ENCODE data around the gene GNAI1.

GNAI1 gene

GRCh38 chr7:80183351-80183750 lies 48.7 kb downstream of the GNAI1 start:
- no peak for TF ChIP-seq CTCF (IDR thresholded peaks at IDR 0.05; ENCODE audit: insufficient read depth, low read length, missing control alignments)
- H3K4me3 ChIP-seq (ENCODE audit: low read depth, low read length), result no peak overlapping the region
- no peak for DNase-seq (ENCODE audit: low read depth, low spot score)
- ChIA-PET CTCF (no interaction called here), POLR2A (no interaction called here)

GRCh38 chr7:80183900-80184685 lies 49.5 kb downstream of the GNAI1 start:
- no peak overlapping the region for H3K4me3 ChIP-seq (ENCODE audit: low read depth, low read length)
- ChIA-PET CTCF (interaction anchor here (1.0 kb wide), 1 partner anchor 12 kb away, joined by 3 read pairs; no protein-coding TSS in a partner anchor), POLR2A (no interaction called here)
- no peak for TF ChIP-seq CTCF (IDR thresholded peaks at IDR 0.05; ENCODE audit: insufficient read depth, low read length, missing control alignments)
- DNase-seq (ENCODE audit: low read depth, low spot score), result no peak

- no peak overlapping the region for H3K4me3 ChIP-seq (ENCODE audit: low read depth, low read length)
- ChIA-PET POLR2A (no interaction called here), CTCF (interaction anchor here (1.0 kb wide), 1 partner anchor 11 kb away, joined by 3 read pairs; no protein-coding TSS in a partner anchor)
- DNase-seq (ENCODE audit: low read depth, low spot score), result no peak
- no peak for TF ChIP-seq CTCF (IDR thresholded peaks at IDR 0.05; ENCODE audit: insufficient read depth, low read length, missing control alignments)
Observed at GRCh38 chr7:80184693-80185092, 50.1 kb downstream of the GNAI1 start.

GRCh38 chr7:80185571-80185970 lies 50.9 kb downstream of the GNAI1 start:
- no peak for TF ChIP-seq CTCF (IDR thresholded peaks at IDR 0.05; ENCODE audit: insufficient read depth, low read length, missing control alignments)
- CTCF ChIA-PET, result no interaction called here
- H3K4me3 ChIP-seq (ENCODE audit: low read depth, low read length), result no peak overlapping the region
- POLR2A ChIA-PET, result no interaction called here
- DNase-seq (ENCODE audit: low read depth, low spot score), result no peak

- ChIA-PET POLR2A (no interaction called here), CTCF (interaction anchor here (0.6 kb wide), 1 partner anchor 1716 kb away, joined by 3 read pairs; no protein-coding TSS in a partner anchor)
- no peak for DNase-seq (ENCODE audit: low read depth, low spot score)
- no peak for TF ChIP-seq CTCF (IDR thresholded peaks at IDR 0.05; ENCODE audit: insufficient read depth, low read length, missing control alignments)
- H3K4me3 ChIP-seq (ENCODE audit: low read depth, low read length), result no peak overlapping the region
Observed at GRCh38 chr7:80186721-80187120, 52.1 kb downstream of the GNAI1 start.

- POLR2A ChIA-PET, result no interaction called here
- CTCF ChIA-PET, result interaction anchor here (1.7 kb wide), 1 partner anchor 91 kb away, joined by 4 read pairs; no protein-coding TSS in a partner anchor
- DNase-seq (ENCODE audit: low read depth, low spot score), result no peak
- no peak for TF ChIP-seq CTCF (IDR thresholded peaks at IDR 0.05; ENCODE audit: insufficient read depth, low read length, missing control alignments)
- H3K4me3 ChIP-seq (ENCODE audit: low read depth, low read length), result no peak overlapping the region
Observed at GRCh38 chr7:80187279-80187678, 52.6 kb downstream of the GNAI1 start.

Measured in AG04449 (cell line).